Endometrium (tissue), 2 donors: ENCODE results near the gene TMPRSS2.
"Not testable (repeated sequence)": the region's sequence is repeated elsewhere in the genome, so short reads cannot be mapped to it uniquely, and the experiment has no call there.

ENCODE experiments used
- FAIRE-seq: peaks from 2 replicates; lab custom pipeline; 2012; peaks lifted over from hg19 to GRCh38; lab: Jason Lieb, UNC
- donor health status: control.
- donor health status: control.

TMPRSS2 gene

GRCh38 chr21:41425954-41426675, 81.8 kb downstream of the TMPRSS2 start, which contains the start of gene MX1:
Gene MX1, plus strand, starts transcription at chr21:41426239. Its CDS starts 5,832 bp downstream, at chr21:41432071.
- FAIRE-seq: no peak

GRCh38 chr21:41425588-41425953, 82.4 kb downstream of the TMPRSS2 start:
- no peak for FAIRE-seq

- not testable (repeated sequence) for FAIRE-seq
Measured at GRCh38 chr21:41423305-41423636, 84.7 kb downstream of the TMPRSS2 start.

DNA sequence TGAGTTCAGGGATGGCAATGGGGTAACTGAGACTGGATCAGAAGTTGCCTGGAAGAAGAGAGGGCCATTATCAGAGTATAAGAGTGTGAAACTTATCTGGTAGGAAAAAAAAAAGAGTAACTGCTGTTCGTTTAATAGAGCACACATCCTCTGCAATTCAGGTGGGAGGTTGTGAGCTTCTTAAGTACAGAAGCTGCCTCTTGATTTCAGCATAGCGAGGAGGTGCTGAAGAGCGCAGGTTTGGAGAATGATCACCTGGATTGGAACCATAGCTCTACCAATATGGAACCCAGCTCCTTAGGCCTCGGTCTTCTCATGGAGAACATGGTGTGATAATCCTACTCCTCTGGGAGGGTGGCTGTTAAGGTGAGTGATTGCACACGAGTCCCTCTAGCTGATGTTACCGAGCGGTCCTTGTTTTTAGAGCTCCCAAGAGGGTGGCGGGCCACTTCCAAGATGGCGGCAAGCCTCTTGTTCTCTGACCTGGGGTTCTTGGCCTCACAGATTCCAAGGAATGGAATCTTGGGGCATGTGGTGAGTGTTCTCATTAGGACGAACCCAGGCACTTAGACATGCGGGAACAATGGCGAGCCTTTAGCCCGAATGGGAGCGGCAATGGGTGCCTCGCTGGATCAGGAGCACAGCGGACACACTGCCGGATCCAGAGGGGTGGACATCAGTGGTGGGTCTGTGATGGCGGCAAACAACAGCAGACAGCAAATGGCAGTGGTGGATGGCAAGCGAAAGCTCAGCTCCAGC, 85.2 kb downstream of the TMPRSS2 start:
- FAIRE-seq: no peak

GRCh38 chr21:41420998-41421397, 87.0 kb downstream of the TMPRSS2 start:
- not testable (repeated sequence) for FAIRE-seq

DNA sequence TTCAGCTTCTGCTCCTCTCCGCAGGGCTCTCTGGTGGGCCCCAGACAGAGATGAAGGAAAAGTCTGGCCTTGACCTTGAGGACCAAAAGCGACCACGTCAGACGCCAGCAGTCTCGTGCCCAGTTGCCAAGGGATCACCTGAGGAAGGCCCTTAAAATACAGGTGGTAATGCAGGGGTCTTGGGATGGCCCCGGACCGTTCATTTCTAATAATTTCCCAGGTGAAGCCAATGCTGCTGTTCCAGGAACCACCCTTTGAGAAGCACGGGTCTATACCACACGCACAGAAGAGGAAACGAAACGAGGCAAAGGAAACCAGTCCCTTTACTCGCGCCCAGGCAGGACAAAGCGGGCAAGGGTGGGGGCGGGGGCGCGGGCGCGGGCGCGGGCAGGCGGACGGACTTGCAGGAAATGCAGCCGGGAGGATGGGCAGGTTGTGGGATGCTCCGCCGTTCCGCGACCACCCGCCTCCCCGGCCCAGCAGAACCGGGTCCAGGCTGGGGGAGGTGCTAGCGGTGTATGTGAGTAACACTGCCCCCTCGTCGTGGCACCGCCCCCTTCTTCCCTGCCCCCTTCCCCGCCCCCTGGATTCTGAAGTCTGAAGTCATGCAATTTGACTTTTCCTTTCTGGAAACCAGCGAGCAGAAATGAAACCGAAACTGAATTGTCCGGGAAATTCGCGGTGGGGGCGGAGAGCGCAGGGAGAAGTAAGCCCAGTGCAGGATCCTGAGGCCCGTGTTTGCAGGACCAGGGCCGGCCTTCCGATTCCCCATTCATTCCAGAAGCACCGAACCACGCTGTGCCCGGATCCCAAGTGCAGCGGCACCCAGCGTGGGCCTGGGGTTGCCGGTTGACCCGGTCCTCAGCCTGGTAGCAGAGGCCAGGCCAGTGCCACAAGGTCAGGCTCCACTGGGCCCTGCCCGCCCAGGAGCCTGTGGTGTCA, 87.8 kb downstream of the TMPRSS2 start:
- no peak for FAIRE-seq

- FAIRE-seq: no peak
Measured at GRCh38 chr21:41418956-41419680, 88.8 kb downstream of the TMPRSS2 start.

DNA sequence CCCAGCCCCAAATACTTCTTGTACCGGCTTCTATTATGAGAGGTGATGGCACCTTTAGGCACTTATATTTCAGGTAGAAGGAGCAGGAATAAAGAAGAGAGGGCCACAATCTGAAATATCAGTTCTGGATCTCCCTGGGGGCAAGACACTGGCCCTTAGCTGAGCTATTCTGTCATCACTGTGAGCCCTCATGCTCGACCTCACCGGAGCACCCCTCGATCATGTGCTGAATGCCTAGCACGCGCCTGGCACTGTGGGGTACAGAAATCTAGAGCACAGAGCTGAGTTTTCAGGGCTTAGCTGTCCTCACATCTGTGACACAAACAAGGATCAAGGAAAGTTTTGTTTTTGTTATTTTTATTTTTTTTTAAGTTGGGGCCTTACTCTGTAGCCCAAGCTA, 89.6 kb downstream of the TMPRSS2 start:
- FAIRE-seq: no peak

GRCh38 chr21:41417505-41417904, 90.5 kb downstream of the TMPRSS2 start:
- FAIRE-seq: not testable (repeated sequence)
